ENCODE measurements around the gene WNT9A.

WNT9A gene

GRCh38 chr1:227909188-227909587, 38.5 kb downstream of the WNT9A start:
- no peak for ATAC-seq

DNA sequence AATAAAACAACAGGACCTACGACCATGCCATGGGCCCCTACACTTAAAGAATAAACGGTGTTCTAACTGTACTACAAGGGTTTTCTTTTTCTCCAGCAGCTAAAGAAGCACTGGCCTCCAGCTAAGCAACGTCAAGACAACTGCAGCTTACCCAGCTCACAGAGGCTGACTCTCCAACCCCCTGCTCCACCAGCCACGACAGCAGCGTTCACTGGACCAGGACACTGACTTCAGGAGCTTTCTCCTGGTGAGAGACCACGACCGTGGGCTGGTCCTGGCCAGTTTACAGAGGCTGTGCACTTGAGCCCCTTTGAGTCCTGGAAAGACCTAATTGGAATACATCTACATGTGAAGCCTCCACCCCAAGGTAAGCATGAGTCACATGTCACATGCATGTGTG, 39.4 kb downstream of the WNT9A start:
- no peak for ATAC-seq

- ATAC-seq = no peak
Measured at GRCh38 chr1:227907439-227908015, 40.2 kb downstream of the WNT9A start.

- ATAC-seq = no peak
Measured at GRCh38 chr1:227906550-227907071, 41.1 kb downstream of the WNT9A start.

- ATAC-seq = no peak
Measured at GRCh38 chr1:227905573-227906487, 41.9 kb downstream of the WNT9A start.

DNA sequence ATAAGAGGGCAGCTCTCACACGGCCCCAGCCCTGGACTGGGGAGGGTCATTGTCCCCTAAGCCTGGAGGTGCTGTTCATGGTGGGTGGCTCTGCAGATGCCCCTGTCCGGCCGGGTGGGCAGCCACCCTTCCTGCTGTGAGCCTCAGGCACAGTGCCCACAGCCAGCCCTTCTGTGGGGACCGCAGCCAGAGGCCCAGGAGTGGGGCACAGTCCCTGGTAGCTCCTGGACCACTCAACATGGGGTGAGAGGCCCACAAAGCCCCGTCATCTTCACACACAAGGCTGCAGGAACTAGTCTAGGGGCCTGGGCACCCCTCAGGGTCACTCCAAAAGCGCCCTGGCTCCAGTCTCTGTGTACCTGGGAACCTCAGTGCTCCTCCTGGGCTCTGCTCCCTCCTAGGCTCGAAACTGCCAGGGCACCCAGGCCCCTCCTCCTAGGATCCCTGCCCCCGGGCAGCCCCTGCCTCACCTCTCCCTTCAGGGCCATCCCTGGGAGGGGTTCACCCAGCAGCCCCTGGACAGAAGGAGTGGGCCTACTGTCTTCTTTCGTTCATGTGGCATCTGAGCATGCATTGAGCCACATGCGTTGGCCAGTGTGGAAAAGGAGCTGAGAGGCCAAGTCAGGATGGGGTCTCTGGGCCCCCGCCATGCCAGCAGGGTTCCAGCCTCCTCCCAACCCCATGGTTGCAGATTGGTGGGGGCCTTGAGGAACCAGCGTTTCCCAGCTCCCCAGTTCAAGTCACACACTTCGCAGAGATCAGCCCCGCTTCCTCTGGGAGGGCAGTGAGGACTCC, 43.0 kb downstream of the WNT9A start:
- no peak for ATAC-seq

GRCh38 chr1:227903614-227904501, 43.9 kb downstream of the WNT9A start:
- ATAC-seq = no peak

DNA sequence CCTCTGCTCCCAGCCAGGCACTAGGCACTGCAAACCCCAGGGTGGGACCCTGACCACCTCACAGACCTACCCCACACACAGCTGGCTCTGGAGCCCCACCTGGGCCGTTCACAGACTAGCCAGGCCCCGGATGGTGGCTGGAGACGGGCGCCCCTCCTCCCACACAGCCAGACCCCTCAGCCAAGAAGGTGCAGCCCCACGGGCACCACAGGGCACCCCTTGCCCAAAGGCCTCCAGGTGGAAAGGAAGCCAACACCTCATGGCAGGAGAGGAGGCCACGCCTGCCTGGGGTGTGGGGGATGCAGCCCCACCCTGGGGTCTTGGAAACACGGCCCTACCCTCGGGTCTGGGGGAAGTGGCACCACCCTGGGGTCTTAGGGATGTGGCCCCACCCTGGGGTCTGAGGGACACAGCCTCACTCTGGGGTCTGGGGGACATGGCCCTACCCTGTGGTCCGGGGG, 44.6 kb downstream of the WNT9A start:
- ATAC-seq = no peak

DNA sequence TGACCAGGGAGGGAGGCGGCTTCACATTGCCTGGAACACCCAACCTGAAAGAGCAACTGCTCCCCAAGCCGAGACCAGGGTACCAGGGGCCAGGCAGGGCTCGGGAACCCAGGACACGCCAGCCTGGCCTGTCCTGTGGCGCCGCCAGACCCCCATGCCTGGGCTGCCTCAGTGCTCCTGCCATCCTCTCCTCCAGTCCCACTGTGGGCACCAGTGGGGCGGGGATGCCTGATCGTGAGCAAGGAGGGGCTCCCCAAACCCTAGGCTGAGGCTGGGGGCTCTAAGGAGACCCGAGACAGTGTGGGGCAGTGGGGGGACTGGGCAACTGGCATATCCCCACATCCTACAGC, 45.1 kb downstream of the WNT9A start:
- ATAC-seq = no peak

- ATAC-seq = no peak
Measured at GRCh38 chr1:227901906-227902640, 45.7 kb downstream of the WNT9A start.

GRCh38 chr1:227901239-227901905, 46.4 kb downstream of the WNT9A start:
- ATAC-seq = no peak

DNA sequence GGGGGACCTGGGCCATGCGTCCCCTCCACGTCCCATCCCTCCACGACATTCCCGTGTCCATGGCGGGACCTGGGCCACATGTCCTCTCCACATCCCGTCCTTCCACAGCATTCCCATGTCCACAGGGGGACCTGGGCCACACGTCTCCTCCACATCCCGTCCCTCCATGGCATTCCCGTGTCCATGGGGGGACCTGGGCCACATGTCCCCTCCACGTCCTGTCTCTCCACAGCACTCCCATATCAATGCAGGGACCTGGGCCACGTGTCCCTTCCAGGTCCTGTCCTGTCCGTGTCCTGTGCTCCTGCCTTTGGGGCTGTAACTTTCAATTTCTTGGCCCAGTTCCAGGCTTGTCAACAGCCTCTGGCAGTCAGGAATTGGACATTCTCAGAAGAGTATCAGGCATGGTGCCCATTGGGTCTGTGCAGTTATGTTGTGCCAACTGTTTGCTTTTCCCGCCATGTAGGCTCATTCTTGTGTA, 47.1 kb downstream of the WNT9A start:
- ATAC-seq = no peak

GRCh38 chr1:227899820-227900449, 47.8 kb downstream of the WNT9A start:
- no peak for ATAC-seq

GRCh38 chr1:227899141-227899819, 48.5 kb downstream of the WNT9A start:
- ATAC-seq = peak in 1 of 2 donors; percentile 8

DNA sequence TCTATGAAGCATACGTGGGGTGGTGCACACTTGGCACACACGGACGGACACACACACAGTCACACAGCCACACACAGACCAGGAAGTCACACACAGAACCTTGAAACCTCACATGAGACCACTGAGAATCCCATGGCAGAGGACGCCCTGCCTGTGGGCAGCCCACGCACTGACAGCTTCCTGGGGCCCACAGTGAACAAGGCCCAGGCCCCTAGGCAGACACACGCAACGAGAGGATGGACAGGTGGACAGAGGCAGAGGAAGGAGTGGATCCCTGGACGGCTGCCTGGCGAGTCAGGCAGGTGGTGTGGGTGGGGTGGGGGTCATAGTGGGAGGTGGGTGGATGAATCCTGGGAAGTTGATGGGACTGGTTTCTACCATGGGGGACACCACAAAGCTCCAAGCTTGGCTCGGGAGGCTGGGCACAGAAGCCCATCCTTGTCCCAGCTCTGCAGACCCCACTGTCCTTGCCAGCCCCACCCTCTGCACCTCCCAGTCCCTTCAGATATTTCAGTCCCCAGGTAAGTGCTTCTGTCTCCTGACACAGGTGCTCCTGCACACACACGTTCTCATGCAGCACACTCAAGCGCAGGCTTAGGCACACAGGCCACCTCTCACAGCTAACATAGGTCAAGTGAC, 49.1 kb downstream of the WNT9A start:
- ATAC-seq = no peak

GRCh38 chr1:227897704-227898438, 49.9 kb downstream of the WNT9A start:
- no peak for ATAC-seq

- ATAC-seq = no peak
Measured at GRCh38 chr1:227896710-227897655, 50.7 kb downstream of the WNT9A start.

All from activated CD4-positive, CD25-positive, alpha-beta regulatory T cell treated with anti-CD3 and anti-CD28 coated beads, Interleukin-2, amount 50 U/mL, for 24 hours (primary cell).